ENCODE measurements around the gene CTNNB1.
"Not testable (repeated sequence)": the region's sequence is repeated elsewhere in the genome, so short reads cannot be mapped to it uniquely, and the experiment has no call there.

The CTNNB1 gene

GRCh38 chr3:41251593-41251992 lies 52.3 kb downstream of the CTNNB1 start:
- no peak for DNase-seq (ENCODE audit: low spot score in 2 of 2)
- Mint-ChIP-seq H3K4me3 (no peak overlapping the region), H3K27ac (ENCODE audit: low read depth) (no peak overlapping the region), H3K27me3 (no peaks in the 10 kb centered on the region), H3K4me1 (no peaks in the 10 kb centered on the region), H3K9me3 (no peaks in the 10 kb centered on the region), H3K36me3 (ENCODE audit: insufficient read depth) (peaks cover 1% of the 10 kb centered on the region)
- ATAC-seq (replicated peaks; ENCODE audit: extremely low read depth, poor library complexity, severe bottlenecking) = no peak

- H3K27ac Mint-ChIP-seq (ENCODE audit: low read depth) = no peak overlapping the region
- ATAC-seq (replicated peaks; ENCODE audit: extremely low read depth, poor library complexity, severe bottlenecking) (no peak), DNase-seq (ENCODE audit: low spot score in 2 of 2) (no peak)
- H3K4me1 Mint-ChIP-seq = no peaks in the 10 kb centered on the region
- no peak overlapping the region for H3K4me3 Mint-ChIP-seq
- no peaks in the 10 kb centered on the region for H3K27me3 Mint-ChIP-seq
- H3K36me3 Mint-ChIP-seq (ENCODE audit: insufficient read depth) = no peaks in the 10 kb centered on the region
- H3K9me3 Mint-ChIP-seq = no peaks in the 10 kb centered on the region
Measured at GRCh38 chr3:41258239-41258800, 59.0 kb downstream of the CTNNB1 start.

GRCh38 chr3:41259449-41260062 lies 60.3 kb downstream of the CTNNB1 start:
- no peak overlapping the region for H3K27ac Mint-ChIP-seq (ENCODE audit: low read depth)
- H3K9me3 Mint-ChIP-seq = no peaks in the 10 kb centered on the region
- no peaks in the 10 kb centered on the region for H3K4me1 Mint-ChIP-seq
- ATAC-seq (replicated peaks; ENCODE audit: extremely low read depth, poor library complexity, severe bottlenecking) (no peak), DNase-seq (ENCODE audit: low spot score in 2 of 2) (no peak)
- H3K4me3 Mint-ChIP-seq = no peak overlapping the region
- no peaks in the 10 kb centered on the region for H3K27me3 Mint-ChIP-seq
- no peaks in the 10 kb centered on the region for H3K36me3 Mint-ChIP-seq (ENCODE audit: insufficient read depth)

GRCh38 chr3:41260063-41260450 lies 60.8 kb downstream of the CTNNB1 start:
- DNase-seq (ENCODE audit: low spot score in 2 of 2) (no peak), ATAC-seq (replicated peaks; ENCODE audit: extremely low read depth, poor library complexity, severe bottlenecking) (no peak)

GRCh38 chr3:41265011-41265545 lies 65.8 kb downstream of the CTNNB1 start:
- no peak for DNase-seq (ENCODE audit: low spot score in 2 of 2)
- H3K27me3 Mint-ChIP-seq = no peaks in the 10 kb centered on the region
- H3K4me1 Mint-ChIP-seq = no peaks in the 10 kb centered on the region
- no peak for ATAC-seq (replicated peaks; ENCODE audit: extremely low read depth, poor library complexity, severe bottlenecking)
- H3K4me3 Mint-ChIP-seq = no peak overlapping the region
- no peak overlapping the region for H3K27ac Mint-ChIP-seq (ENCODE audit: low read depth)
- peaks cover 6% of the 10 kb centered on the region for H3K9me3 Mint-ChIP-seq
- H3K36me3 Mint-ChIP-seq (ENCODE audit: insufficient read depth) = peaks cover 2% of the 10 kb centered on the region

More at GRCh38 chr3:41260063-41260450, 60.8 kb downstream of the CTNNB1 start:
- no peak overlapping the region for H3K4me3 Mint-ChIP-seq
- H3K27me3 Mint-ChIP-seq = no peaks in the 10 kb centered on the region
- H3K27ac Mint-ChIP-seq (ENCODE audit: low read depth) = no peak overlapping the region
- H3K36me3 Mint-ChIP-seq (ENCODE audit: insufficient read depth) = no peaks in the 10 kb centered on the region
- no peaks in the 10 kb centered on the region for H3K4me1 Mint-ChIP-seq
- no peaks in the 10 kb centered on the region for H3K9me3 Mint-ChIP-seq

GRCh38 chr3:41265823-41266273 lies 66.5 kb downstream of the CTNNB1 start:
- ATAC-seq (replicated peaks; ENCODE audit: extremely low read depth, poor library complexity, severe bottlenecking) (no peak), DNase-seq (ENCODE audit: low spot score in 2 of 2) (no peak)
- no peaks in the 10 kb centered on the region for H3K27me3 Mint-ChIP-seq
- H3K36me3 Mint-ChIP-seq (ENCODE audit: insufficient read depth) = peaks cover 2% of the 10 kb centered on the region
- H3K4me3 Mint-ChIP-seq = no peak overlapping the region
- no peak overlapping the region for H3K27ac Mint-ChIP-seq (ENCODE audit: low read depth)
- no peaks in the 10 kb centered on the region for H3K4me1 Mint-ChIP-seq
- H3K9me3 Mint-ChIP-seq = peaks cover 6% of the 10 kb centered on the region

GRCh38 chr3:41267975-41268640 lies 68.8 kb downstream of the CTNNB1 start:
- no peaks in the 10 kb centered on the region for H3K27me3 Mint-ChIP-seq
- H3K9me3 Mint-ChIP-seq = peaks cover 12% of the 10 kb centered on the region
- ATAC-seq (replicated peaks; ENCODE audit: extremely low read depth, poor library complexity, severe bottlenecking) (no peak), DNase-seq (ENCODE audit: low spot score in 2 of 2) (no peak)
- H3K4me1 Mint-ChIP-seq = no peaks in the 10 kb centered on the region
- no peak overlapping the region for H3K4me3 Mint-ChIP-seq
- H3K27ac Mint-ChIP-seq (ENCODE audit: low read depth) = no peak overlapping the region
- peaks cover 2% of the 10 kb centered on the region for H3K36me3 Mint-ChIP-seq (ENCODE audit: insufficient read depth)

- Mint-ChIP-seq H3K36me3 (ENCODE audit: insufficient read depth) (no peaks in the 10 kb centered on the region), H3K4me3 (no peak overlapping the region), H3K27me3 (no peaks in the 10 kb centered on the region), H3K27ac (ENCODE audit: low read depth) (no peak overlapping the region), H3K9me3 (peaks cover 6% of the 10 kb centered on the region), H3K4me1 (no peaks in the 10 kb centered on the region)
- DNase-seq (ENCODE audit: low spot score in 2 of 2) (no peak), ATAC-seq (replicated peaks; ENCODE audit: extremely low read depth, poor library complexity, severe bottlenecking) (no peak)
Measured at GRCh38 chr3:41272667-41273066, 73.4 kb downstream of the CTNNB1 start.

- Mint-ChIP-seq H3K27ac (ENCODE audit: low read depth) (no peak overlapping the region), H3K4me1 (no peaks in the 10 kb centered on the region), H3K9me3 (peaks cover 12% of the 10 kb centered on the region), H3K4me3 (no peak overlapping the region), H3K36me3 (ENCODE audit: insufficient read depth) (no peaks in the 10 kb centered on the region), H3K27me3 (peaks cover 16% of the 10 kb centered on the region)
- ATAC-seq (replicated peaks; ENCODE audit: extremely low read depth, poor library complexity, severe bottlenecking) = no peak
- DNase-seq (ENCODE audit: low spot score in 2 of 2) = no peak
Measured at GRCh38 chr3:41274944-41275668, 75.8 kb downstream of the CTNNB1 start.

GRCh38 chr3:41276191-41276590 lies 76.9 kb downstream of the CTNNB1 start:
- H3K27ac Mint-ChIP-seq (ENCODE audit: low read depth) = no peak overlapping the region
- no peaks in the 10 kb centered on the region for H3K36me3 Mint-ChIP-seq (ENCODE audit: insufficient read depth)
- H3K4me1 Mint-ChIP-seq = peaks cover 7% of the 10 kb centered on the region
- H3K4me3 Mint-ChIP-seq = no peak overlapping the region
- ATAC-seq (replicated peaks; ENCODE audit: extremely low read depth, poor library complexity, severe bottlenecking) = no peak
- H3K9me3 Mint-ChIP-seq = peaks cover 12% of the 10 kb centered on the region
- DNase-seq (ENCODE audit: low spot score in 2 of 2) = no peak
- H3K27me3 Mint-ChIP-seq = peaks cover 27% of the 10 kb centered on the region

GRCh38 chr3:41277790-41278465 lies 78.6 kb downstream of the CTNNB1 start:
- peaks cover 5% of the 10 kb centered on the region for H3K9me3 Mint-ChIP-seq
- no peak overlapping the region for H3K4me3 Mint-ChIP-seq
- H3K27me3 Mint-ChIP-seq = peaks cover 31% of the 10 kb centered on the region
- H3K36me3 Mint-ChIP-seq (ENCODE audit: insufficient read depth) = no peaks in the 10 kb centered on the region
- no peak overlapping the region for H3K27ac Mint-ChIP-seq (ENCODE audit: low read depth)
- H3K4me1 Mint-ChIP-seq = peaks cover 7% of the 10 kb centered on the region
- no peak for ATAC-seq (replicated peaks; ENCODE audit: extremely low read depth, poor library complexity, severe bottlenecking)
- no peak for DNase-seq (ENCODE audit: low spot score in 2 of 2)

- DNase-seq (ENCODE audit: low spot score in 2 of 2); H3K4me1 Mint-ChIP-seq; H3K9me3 Mint-ChIP-seq; H3K36me3 Mint-ChIP-seq (ENCODE audit: insufficient read depth); ATAC-seq (replicated peaks; ENCODE audit: extremely low read depth, poor library complexity, severe bottlenecking); H3K27ac Mint-ChIP-seq (ENCODE audit: low read depth); H3K4me3 Mint-ChIP-seq: not testable (repeated sequence)
- H3K27me3 Mint-ChIP-seq = peaks cover 17% of the 10 kb centered on the region
Measured at GRCh38 chr3:41284934-41285333, 85.6 kb downstream of the CTNNB1 start.
